H9 (cell line): ENCODE data around the gene DNAH5. TPM values are rescaled to one million over a fixed set of nuclear protein-coding genes. Genes with fewer than 3 reads are reported as not detected.

ENCODE experiments used
- DNase-seq: peaks from one replicate; pipeline ENCODE4 v3.0.0-alpha.2; 2017
- H2AFZ ChIP-seq: one replicate; pipeline ENCODE4 v1.6.1; 2013; ENCODE audit warnings: mild to moderate bottlenecking, low read length, control low read depth, moderate library complexity
- H2AK5ac ChIP-seq: 2 replicates; pipeline ENCODE4 v1.6.1; 2013; ENCODE audit warnings: low read length, control low read depth, mixed read lengths; ENCODE audit not compliant: insufficient read length
- H2BK120ac ChIP-seq: one replicate; pipeline ENCODE4 v1.6.1; 2013; ENCODE audit warnings: low read depth, mild to moderate bottlenecking, low read length, control low read depth, inconsistent platforms; ENCODE audit not compliant: poor library complexity, severe bottlenecking
- H2BK12ac ChIP-seq: 2 replicates; pipeline ENCODE4 v1.6.1; 2013; ENCODE audit warnings: low read length, control low read depth, mixed read lengths, low read depth; ENCODE audit not compliant: insufficient read length
- H2BK15ac ChIP-seq: 2 replicates; pipeline ENCODE4 v1.6.1; 2013; ENCODE audit warnings: low read depth, low read length, control low read depth
- H2BK20ac ChIP-seq: one replicate; pipeline ENCODE4 v1.6.1; 2013; ENCODE audit warnings: low read depth, mild to moderate bottlenecking, low read length, control low read depth, inconsistent platforms; ENCODE audit not compliant: poor library complexity, severe bottlenecking
- H2BK5ac ChIP-seq: 2 replicates; pipeline ENCODE4 v1.6.1; 2013; ENCODE audit warnings: low read length, control low read depth, mixed read lengths; ENCODE audit not compliant: insufficient read length
- H3K14ac ChIP-seq: 2 replicates; pipeline ENCODE4 v1.6.1; 2013; ENCODE audit warnings: low read length, control low read depth; ENCODE audit not compliant: insufficient read depth
- H3K18ac ChIP-seq: 2 replicates; pipeline ENCODE4 v1.6.1; 2013; ENCODE audit warnings: low read depth, mild to moderate bottlenecking, mixed read lengths, low read length, control low read depth; ENCODE audit not compliant: insufficient read length
- H3K23ac ChIP-seq: 2 replicates; pipeline ENCODE4 v1.6.1; 2013; ENCODE audit warnings: low read length, control low read depth, mixed read lengths, low read depth; ENCODE audit not compliant: insufficient read length
- H3K23me2 ChIP-seq: 2 replicates; pipeline ENCODE4 v1.6.1; 2013; ENCODE audit warnings: low read depth, mild to moderate bottlenecking, mixed read lengths, low read length, control low read depth; ENCODE audit not compliant: insufficient read length, poor library complexity, severe bottlenecking
- H3K27ac ChIP-seq: 2 replicates; pipeline ENCODE4 v1.5.1; 2013; ENCODE audit warnings: low read length, control low read depth, mixed read lengths, low read depth; ENCODE audit not compliant: insufficient read length
- H3K27me3 ChIP-seq: 2 replicates; pipeline ENCODE4 v1.6.1; 2013; ENCODE audit warnings: low read length, control low read depth, inconsistent platforms; ENCODE audit not compliant: insufficient read depth
- H3K4ac ChIP-seq: 2 replicates; pipeline ENCODE4 v1.6.1; 2013; ENCODE audit warnings: low read depth, mild to moderate bottlenecking, control low read depth, inconsistent platforms, low read length, moderate library complexity
- H3K4me1 ChIP-seq: 2 replicates; pipeline ENCODE4 v1.6.1; 2013; ENCODE audit warnings: low read length, control low read depth, inconsistent platforms; ENCODE audit not compliant: insufficient read depth
- H3K4me2 ChIP-seq: 2 replicates; pipeline ENCODE4 v1.6.1; 2013; ENCODE audit warnings: low read length, control low read depth, mixed read lengths; ENCODE audit not compliant: insufficient read length, insufficient read depth
- H3K56ac ChIP-seq: 2 replicates; pipeline ENCODE4 v1.6.1; 2013; ENCODE audit warnings: low read depth, mild to moderate bottlenecking, mixed read lengths, low read length, control low read depth; ENCODE audit not compliant: insufficient read length
- H3K79me1 ChIP-seq: 2 replicates; pipeline ENCODE4 v1.6.1; 2013; ENCODE audit warnings: low read depth, mild to moderate bottlenecking, moderate library complexity, low read length, control low read depth, inconsistent platforms; ENCODE audit not compliant: insufficient read depth, poor library complexity, severe bottlenecking
- H3K79me2 ChIP-seq: 2 replicates; pipeline ENCODE4 v1.6.1; 2013; ENCODE audit warnings: low read length, control low read depth, inconsistent platforms; ENCODE audit not compliant: insufficient read depth
- H3K9ac ChIP-seq: 2 replicates; pipeline ENCODE4 v1.6.1; 2013; ENCODE audit warnings: low read length, control low read depth, mixed read lengths; ENCODE audit not compliant: insufficient read length; ENCODE audit errors: extremely low read depth
- H3K9me3 ChIP-seq: one replicate; pipeline ENCODE4 v1.6.1; 2013; ENCODE audit warnings: low read depth, low read length, inconsistent platforms; ENCODE audit not compliant: control insufficient read depth
- H3T11ph ChIP-seq: one replicate; pipeline ENCODE4 v1.6.1; 2013; ENCODE audit warnings: mild to moderate bottlenecking, low read length, control low read depth, inconsistent platforms
- H4K20me1 ChIP-seq: one replicate; pipeline ENCODE4 v1.6.1; 2013; ENCODE audit not compliant: control insufficient read depth, insufficient read length, insufficient read depth
- H4K5ac ChIP-seq: 2 replicates; pipeline ENCODE4 v1.6.1; 2013; ENCODE audit warnings: low read depth, mild to moderate bottlenecking, mixed read lengths, low read length, control low read depth; ENCODE audit not compliant: insufficient read length
- H4K8ac ChIP-seq: replicated peaks from 2 replicates; pipeline ENCODE4 v1.6.1; 2013; ENCODE audit warnings: low read length, control low read depth, mixed read lengths, low read depth; ENCODE audit not compliant: insufficient read length
- H4K91ac ChIP-seq: 2 replicates; pipeline ENCODE4 v1.6.1; 2013; ENCODE audit warnings: low read depth, mild to moderate bottlenecking, moderate library complexity, mixed read lengths, low read length, control low read depth; ENCODE audit not compliant: insufficient read length
- H3K27ac Mint-ChIP-seq, 3 experiments: 2 replicates in 2 of 3; 3 replicates in 1 of 3; pipeline ENCODE4 v1.8.0; 2020 to 2021; ENCODE audit warnings: mixed read lengths in 3 of 3, mild to moderate bottlenecking in 1 of 3, moderate library complexity in 1 of 3
- H3K27me3 Mint-ChIP-seq: 2 replicates; pipeline ENCODE4 v1.8.0; 2021; ENCODE audit warnings: low read depth, mild to moderate bottlenecking, moderate library complexity, mixed read lengths
- H3K36me3 Mint-ChIP-seq, 3 experiments: 2 replicates in 2 of 3; 3 replicates in 1 of 3; pipeline ENCODE4 v1.8.0; 2020 to 2021; ENCODE audit warnings: low read depth in 3 of 3, mixed read lengths in 3 of 3; ENCODE audit not compliant: insufficient read depth in 1 of 3
- H3K4me1 Mint-ChIP-seq, 2 experiments: 2 replicates each; pipeline ENCODE4 v1.8.0; 2020; ENCODE audit warnings: mixed read lengths in 2 of 2
- H3K4me3 Mint-ChIP-seq, 2 experiments: 2 replicates in 1 of 2; 3 replicates in 1 of 2; pipeline ENCODE4 v1.8.0; 2020 to 2021; ENCODE audit warnings: mild to moderate bottlenecking in 2 of 2, mixed read lengths in 2 of 2, moderate library complexity in 1 of 2
- H3K9me3 Mint-ChIP-seq, 2 experiments: 2 replicates in 1 of 2; 3 replicates in 1 of 2; pipeline ENCODE4 v1.8.0; 2020; ENCODE audit warnings: mild to moderate bottlenecking in 2 of 2, mixed read lengths in 2 of 2, moderate library complexity in 1 of 2
- CTCF ChIP-seq: fragments of 200-600 bp; sonication (generic); conservative IDR thresholded peaks from 3 replicates; pipeline ENCODE4 v1.8.0; 2021; ENCODE audit warnings: antibody characterized with exemption, mild to moderate bottlenecking
- total RNA-seq: library from RNA; stranded (reverse); gene quantifications from 2 replicates; pipeline ENCODE4 v1.2.1, GENCODE V29; 2021

The DNAH5 gene
- total RNA-seq, 1 experiment from 2014 or later = 0.50 TPM

- Mint-ChIP-seq H3K4me1 (peaks cover 0 to 16% of the 10 kb centered on the region in 2 experiments; a peak in 2 of 4 replicates), H3K27me3 (no peaks in the 10 kb centered on the region), H3K4me3 (no peak overlapping the region), H3K27ac (no peak overlapping the region), H3K9me3 (peaks cover 7 to 8% of the 10 kb centered on the region in 2 experiments), H3K36me3 (peaks cover 0 to 15% (median 5%) of the 10 kb centered on the region in 3 experiments; a peak in 3 of 7 replicates)
- no peaks in the 10 kb centered on the region for H3K23me2 ChIP-seq
- no peak for DNase-seq
- H3K18ac ChIP-seq = no peak overlapping the region
- H3K4me2 ChIP-seq = no peak overlapping the region
- no peak overlapping the region for H3K9ac ChIP-seq
- no peak overlapping the region for H2AK5ac ChIP-seq
- H4K20me1 ChIP-seq = no peaks in the 10 kb centered on the region
- H3K4me1 ChIP-seq = no peaks in the 10 kb centered on the region
- no peak overlapping the region for H2BK12ac ChIP-seq
- no peak for TF ChIP-seq CTCF
- H4K8ac ChIP-seq = no peak overlapping the region
- H2BK120ac ChIP-seq = no peak overlapping the region
- H3K9me3 ChIP-seq = no peaks in the 10 kb centered on the region
- H3K79me2 ChIP-seq = no peaks in the 10 kb centered on the region
- H4K5ac ChIP-seq = no peak overlapping the region
- no peak overlapping the region for H3K27ac ChIP-seq
- H2AFZ ChIP-seq = no peak overlapping the region
- H3K4ac ChIP-seq = no peak overlapping the region
- H3K79me1 ChIP-seq = no peaks in the 10 kb centered on the region
- no peaks in the 10 kb centered on the region for H3K27me3 ChIP-seq
- no peak overlapping the region for H2BK15ac ChIP-seq
- no peak overlapping the region for H3K14ac ChIP-seq
- H3K56ac ChIP-seq = no peak overlapping the region
- H2BK20ac ChIP-seq = no peak overlapping the region
- H3K23ac ChIP-seq = no peak overlapping the region
- no peak overlapping the region for H4K91ac ChIP-seq
- no peak overlapping the region for H3T11ph ChIP-seq
- no peak overlapping the region for H2BK5ac ChIP-seq
Measured at GRCh38 chr5:13649656-13650055, 294.8 kb downstream of the DNAH5 start.
